WTC11 (cell line): Measurements from ENCODE around the gene CTNNA2. TPM values are rescaled to one million over a fixed set of nuclear protein-coding genes. Genes with fewer than 3 reads are reported as not detected.

Experiments
- ATAC-seq: fragments of 200-7000 bp; cut with Tn5 transposase; 2 replicates; pipeline ENCODE4 v1.10.0; 2021; ENCODE audit warnings: mild to moderate bottlenecking, moderate library complexity
- CTCF ChIA-PET: fragments of 300-600 bp; sonication (Branson Sonifier 250); formaldehyde crosslinking; loops from one replicate; lab custom pipeline; 2021; ENCODE audit warnings: antibody characterized with exemption; lab: Charles Lee
- POLR2A ChIA-PET: fragments of 350-600 bp; sonication (Branson Sonifier 250); formaldehyde crosslinking; loops from one replicate; lab custom pipeline; 2021; ENCODE audit warnings: antibody characterized with exemption; lab: Charles Lee
- DNase-seq: peaks from one replicate; pipeline ENCODE4 v3.0.0; 2021; ENCODE audit warnings: low spot score
- H3K27ac Mint-ChIP-seq: 2 replicates; pipeline ENCODE4 v1.8.0; 2021; ENCODE audit warnings: mixed read lengths
- H3K27me3 Mint-ChIP-seq: 2 replicates; pipeline ENCODE4 v1.8.0; 2021; ENCODE audit warnings: low read depth, mild to moderate bottlenecking, moderate library complexity, mixed read lengths
- H3K36me3 Mint-ChIP-seq: 2 replicates; pipeline ENCODE4 v1.8.0; 2021; ENCODE audit warnings: mixed read lengths
- H3K4me1 Mint-ChIP-seq: 2 replicates; pipeline ENCODE4 v1.8.0; 2022; ENCODE audit warnings: mixed read lengths
- H3K4me3 Mint-ChIP-seq: 2 replicates; pipeline ENCODE4 v1.8.0; 2021; ENCODE audit warnings: mild to moderate bottlenecking, moderate library complexity, mixed read lengths
- H3K9me3 Mint-ChIP-seq: 2 replicates; pipeline ENCODE4 v1.8.0; 2021; ENCODE audit warnings: mixed read lengths
- AFF4 ChIP-seq: sonication (generic); formaldehyde crosslinking; IDR thresholded peaks from 2 replicates; pipeline ENCODE4 v1.8.1; 2023; ENCODE audit warnings: mild to moderate bottlenecking, missing genetic modification reagents, borderline replicate concordance
- ATF2 ChIP-seq: sonication (generic); formaldehyde crosslinking; IDR thresholded peaks from 2 replicates; pipeline ENCODE4 v1.8.1; 2022; ENCODE audit warnings: low read depth, missing genetic modification reagents, borderline replicate concordance
- CDX4 ChIP-seq: fragments of 250-450 bp; sonication (Bioruptor Pico); IDR thresholded peaks from 2 replicates; pipeline ENCODE4 v1.9.0; 2021; ENCODE audit warnings: moderate library complexity, mild to moderate bottlenecking, inconsistent platforms, borderline replicate concordance
- CREM ChIP-seq: sonication (generic); formaldehyde crosslinking; IDR thresholded peaks from 2 replicates; pipeline ENCODE4 v1.8.1; 2022; ENCODE audit warnings: mild to moderate bottlenecking, missing genetic modification reagents, moderate library complexity
- FOXP4 ChIP-seq: sonication (generic); formaldehyde crosslinking; IDR thresholded peaks from 2 replicates; pipeline ENCODE4 v1.8.0; 2022; ENCODE audit warnings: mild to moderate bottlenecking, missing genetic modification reagents
- GABPB1 ChIP-seq: sonication (generic); formaldehyde crosslinking; IDR thresholded peaks from 2 replicates; pipeline ENCODE4 v1.8.1; 2023; ENCODE audit warnings: mild to moderate bottlenecking, missing genetic modification reagents
- HMGXB4 ChIP-seq: sonication (generic); formaldehyde crosslinking; IDR thresholded peaks from 2 replicates; pipeline ENCODE4 v1.8.1; 2023; ENCODE audit warnings: mild to moderate bottlenecking, moderate library complexity, missing genetic modification reagents
- JAZF1 ChIP-seq: fragments of 250-450 bp; sonication (Bioruptor Pico); IDR thresholded peaks from 2 replicates; pipeline ENCODE4 v1.9.0; 2021; ENCODE audit warnings: moderate library complexity, mild to moderate bottlenecking, inconsistent platforms
- MLX ChIP-seq: sonication (generic); formaldehyde crosslinking; IDR thresholded peaks from 2 replicates; pipeline ENCODE4 v1.8.1; 2023; ENCODE audit warnings: mild to moderate bottlenecking, missing genetic modification reagents, moderate library complexity
- MXD4 ChIP-seq: fragments of 250-450 bp; sonication (Bioruptor Pico); IDR thresholded peaks from 2 replicates; pipeline ENCODE4 v1.8.0; 2021; ENCODE audit warnings: mild to moderate bottlenecking, moderate library complexity, borderline replicate concordance
- NFYB ChIP-seq: sonication (generic); formaldehyde crosslinking; conservative IDR thresholded peaks from 2 replicates; pipeline ENCODE4 v1.8.0; 2022; ENCODE audit warnings: low read depth, missing genetic modification reagents
- RELA ChIP-seq: sonication (generic); formaldehyde crosslinking; IDR thresholded peaks from 2 replicates; pipeline ENCODE4 v1.8.1; 2022; ENCODE audit warnings: missing genetic modification reagents, mild to moderate bottlenecking, borderline replicate concordance
- ZBTB21 ChIP-seq: sonication (generic); formaldehyde crosslinking; IDR thresholded peaks from 2 replicates; pipeline ENCODE4 v1.8.1; 2023; ENCODE audit warnings: mild to moderate bottlenecking, missing genetic modification reagents, borderline replicate concordance
- ZNF121 ChIP-seq: sonication (generic); formaldehyde crosslinking; IDR thresholded peaks from 2 replicates; pipeline ENCODE4 v1.8.0; 2023; ENCODE audit warnings: missing genetic modification reagents
- ZNF219 ChIP-seq: sonication (generic); formaldehyde crosslinking; IDR thresholded peaks from 2 replicates; pipeline ENCODE4 v1.8.0; 2023; ENCODE audit warnings: missing genetic modification reagents, mild to moderate bottlenecking, borderline replicate concordance
- microRNA-seq: library from miRNA; unstranded; fragments of <30 nt; microRNA quantifications from one replicate; pipeline ENCODE4 v1.2.0, GENCODE V29; 2022; ENCODE audit warnings: borderline number of aligned reads
- total RNA-seq: library from RNA; stranded (reverse); gene quantifications from 3 replicates; pipeline ENCODE4 v1.2.3, GENCODE V29; 2021

The CTNNA2 gene
- total RNA-seq, 1 experiment from 2014 or later: 3.8 TPM

- no peak for TF ChIP-seq ZNF219 (CRISPR knock-in tag)
- no peak for TF ChIP-seq ATF2 (CRISPR knock-in tag)
- no peak for TF ChIP-seq RELA (CRISPR knock-in tag)
- no peak for TF ChIP-seq JAZF1
- TF ChIP-seq NFYB: no peak
- TF ChIP-seq CDX4 (CRISPR knock-in tag): no peak
- no peak for TF ChIP-seq FOXP4 (CRISPR knock-in tag)
- no peak for TF ChIP-seq MLX (CRISPR knock-in tag)
- TF ChIP-seq HMGXB4 (CRISPR knock-in tag): no peak
- no peak for TF ChIP-seq CREM (CRISPR knock-in tag)
- TF ChIP-seq ZNF121 (CRISPR knock-in tag): no peak
- TF ChIP-seq AFF4 (CRISPR knock-in tag): no peak
- no peak for TF ChIP-seq MXD4
- no peak for TF ChIP-seq GABPB1 (CRISPR knock-in tag)
- no peak for TF ChIP-seq ZBTB21 (CRISPR knock-in tag)
- TF ChIP-seq, all 79 proteins: peak for 0
- no peak for ATAC-seq
- no peak overlapping the region for H3K27ac Mint-ChIP-seq
- H3K4me1 Mint-ChIP-seq: peaks cover 2% of the 10 kb centered on the region; the same call in 1 of the 2 replicates
- H3K4me3 Mint-ChIP-seq: no peak overlapping the region
- no peak for DNase-seq
- no peaks in the 10 kb centered on the region for H3K36me3 Mint-ChIP-seq
- POLR2A ChIA-PET: no interaction called here
- H3K27me3 Mint-ChIP-seq: no peaks in the 10 kb centered on the region
- no peaks in the 10 kb centered on the region for H3K9me3 Mint-ChIP-seq
- CTCF ChIA-PET: no interaction called here
Measured at GRCh38 chr2:80689106-80689505, 1176.3 kb downstream of the CTNNA2 start.

Small RNAs within 50 kb of the gene (microRNA-seq; reads per million reads assigned to microRNA genes)
- gene MIR4264: not detected
- not detected for gene MIR8080
